GM20000 (cell line): ENCODE measurements around the gene SLC39A7.

Experiments
- DNase-seq: peaks from one replicate; pipeline ENCODE4 v3.0.0; 2012; ENCODE audit warnings: low spot score
- TF ChIP-seq, protein P1 (sequence below): IDR thresholded peaks from 2 replicates; pipeline ENCODE4 v1.5.1; 2012; ENCODE audit warnings: mild to moderate bottlenecking, control low read depth; ENCODE audit errors: extremely low read depth, missing control alignments

The SLC39A7 gene

DNA sequence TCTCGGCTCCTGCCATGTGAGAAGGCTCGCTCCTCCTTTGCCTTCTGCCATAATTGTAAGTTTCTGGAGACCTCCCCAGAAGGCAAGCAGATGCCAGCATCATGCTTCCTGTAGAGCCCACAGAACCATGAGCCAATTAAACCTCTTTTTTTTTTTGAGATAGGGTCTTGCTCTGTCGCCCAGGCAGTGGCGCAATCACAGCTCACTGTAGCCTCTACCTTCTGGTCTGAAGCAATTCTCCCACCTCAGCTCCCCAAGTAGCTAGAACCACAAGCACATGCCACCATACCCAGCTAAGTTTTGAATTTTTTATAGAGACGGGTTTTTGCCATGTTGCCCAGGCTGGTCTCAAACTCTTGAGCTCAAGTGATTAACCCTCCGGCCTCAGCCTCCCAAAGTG, 36.2 kb downstream of the SLC39A7 start:
- TF ChIP-seq, protein P1, sequence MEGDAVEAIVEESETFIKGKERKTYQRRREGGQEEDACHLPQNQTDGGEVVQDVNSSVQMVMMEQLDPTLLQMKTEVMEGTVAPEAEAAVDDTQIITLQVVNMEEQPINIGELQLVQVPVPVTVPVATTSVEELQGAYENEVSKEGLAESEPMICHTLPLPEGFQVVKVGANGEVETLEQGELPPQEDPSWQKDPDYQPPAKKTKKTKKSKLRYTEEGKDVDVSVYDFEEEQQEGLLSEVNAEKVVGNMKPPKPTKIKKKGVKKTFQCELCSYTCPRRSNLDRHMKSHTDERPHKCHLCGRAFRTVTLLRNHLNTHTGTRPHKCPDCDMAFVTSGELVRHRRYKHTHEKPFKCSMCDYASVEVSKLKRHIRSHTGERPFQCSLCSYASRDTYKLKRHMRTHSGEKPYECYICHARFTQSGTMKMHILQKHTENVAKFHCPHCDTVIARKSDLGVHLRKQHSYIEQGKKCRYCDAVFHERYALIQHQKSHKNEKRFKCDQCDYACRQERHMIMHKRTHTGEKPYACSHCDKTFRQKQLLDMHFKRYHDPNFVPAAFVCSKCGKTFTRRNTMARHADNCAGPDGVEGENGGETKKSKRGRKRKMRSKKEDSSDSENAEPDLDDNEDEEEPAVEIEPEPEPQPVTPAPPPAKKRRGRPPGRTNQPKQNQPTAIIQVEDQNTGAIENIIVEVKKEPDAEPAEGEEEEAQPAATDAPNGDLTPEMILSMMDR = no peak
- DNase-seq = no peak

- TF ChIP-seq, protein P1 = no peak
- DNase-seq = no peak
Observed at GRCh38 chr6:33237741-33238140, 37.1 kb downstream of the SLC39A7 start.

GRCh38 chr6:33241968-33242367, 41.3 kb downstream of the SLC39A7 start:
- DNase-seq = no peak
- TF ChIP-seq, protein P1 = no peak

DNA sequence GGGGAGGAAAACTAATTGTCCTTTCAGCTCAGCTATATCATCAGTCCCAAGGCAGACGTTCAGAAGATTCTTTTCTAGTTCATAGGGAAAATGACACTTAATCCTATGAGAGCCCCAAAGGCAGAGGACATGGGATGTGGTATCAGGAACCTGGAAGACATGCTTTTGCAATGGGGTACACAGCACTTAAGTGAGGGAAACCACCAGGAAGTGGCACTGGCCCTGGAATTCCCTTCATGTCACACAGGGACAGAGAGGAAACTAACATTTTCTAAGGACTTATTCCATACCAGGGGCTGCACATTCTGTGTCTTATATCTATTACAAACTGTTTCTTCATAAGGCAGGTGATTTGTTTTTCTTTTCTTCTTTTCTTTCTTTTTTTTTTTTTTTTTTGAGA, 42.8 kb downstream of the SLC39A7 start:
- no peak for DNase-seq
- TF ChIP-seq, protein P1 = no peak

DNA sequence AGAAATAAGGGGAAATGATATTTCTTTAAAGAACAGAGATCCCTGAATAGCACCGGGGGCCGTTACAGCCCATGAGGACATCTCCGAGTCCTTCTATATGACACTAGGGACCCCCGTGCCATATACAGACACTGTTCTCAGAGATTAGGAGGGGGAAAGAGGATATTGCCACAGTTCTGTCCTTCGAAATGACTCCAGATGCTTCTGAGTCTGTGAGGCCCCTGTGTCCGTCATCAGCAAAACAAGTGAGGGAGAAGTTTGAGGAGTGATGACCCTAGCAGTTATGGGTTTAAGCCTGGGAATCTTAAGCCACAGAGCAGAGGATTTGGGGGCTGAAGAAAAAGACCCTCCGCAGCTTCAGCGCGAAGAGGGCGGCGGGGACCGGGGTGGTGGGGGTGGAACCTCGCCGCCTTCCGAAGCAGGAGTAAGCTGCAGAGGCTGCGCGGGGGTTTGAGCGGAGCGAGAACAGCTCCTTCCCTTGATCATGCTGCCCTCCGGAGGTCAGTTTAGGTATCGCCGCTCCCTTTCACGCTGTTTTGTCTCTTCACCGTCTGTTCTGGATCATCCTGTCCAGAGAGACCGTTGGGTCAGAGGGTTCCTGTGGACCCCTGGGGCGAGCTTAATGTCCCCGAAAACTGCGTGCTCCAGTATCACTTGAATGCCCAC, 47.4 kb downstream of the SLC39A7 start:
- TF ChIP-seq, protein P1 = peak; percentile 95
- DNase-seq = peak; percentile 74

- no peak for DNase-seq
- TF ChIP-seq, protein P1 = no peak
Observed at GRCh38 chr6:33248643-33248931, 47.9 kb downstream of the SLC39A7 start.

- DNase-seq = peak; percentile 86
- TF ChIP-seq, protein P1 = no peak
Observed at GRCh38 chr6:33248932-33249731, 48.5 kb downstream of the SLC39A7 start.
